VCaP (cell line): Measurements from ENCODE around the gene DOK7.

Experiments used
- H3K27ac ChIP-seq: fragments of 450-650 bp; 2 replicates; pipeline ENCODE4 v1.5.1; 2017
- TF ChIP-seq, protein P1 (sequence below): fragments of 450-650 bp; conservative IDR thresholded peaks from 2 replicates; pipeline ENCODE4 v1.5.1; 2017; ENCODE audit warnings: mild to moderate bottlenecking, moderate library complexity

The DOK7 gene

DNA sequence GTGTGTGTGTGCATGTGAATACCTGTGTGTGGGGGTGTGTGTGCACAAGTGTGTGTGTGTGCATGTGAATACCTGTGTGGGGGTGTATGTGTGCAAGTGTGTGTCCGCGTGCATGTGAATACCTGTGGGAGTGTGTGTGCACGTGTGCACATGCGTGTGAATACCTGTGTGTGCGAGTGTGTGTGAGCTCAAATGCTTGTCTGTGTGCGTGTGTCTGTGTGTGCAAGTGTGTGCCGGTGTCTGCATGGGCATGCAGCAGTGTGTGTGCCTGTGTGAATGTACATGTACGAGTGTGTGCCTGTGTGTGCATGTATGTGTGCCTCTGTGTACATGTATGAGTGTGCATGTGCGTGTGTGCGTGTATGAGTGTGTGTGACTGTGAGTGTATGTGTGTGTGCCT, 5.0 kb downstream of the DOK7 start:
- no peak overlapping the region for H3K27ac ChIP-seq
- TF ChIP-seq, protein P1, sequence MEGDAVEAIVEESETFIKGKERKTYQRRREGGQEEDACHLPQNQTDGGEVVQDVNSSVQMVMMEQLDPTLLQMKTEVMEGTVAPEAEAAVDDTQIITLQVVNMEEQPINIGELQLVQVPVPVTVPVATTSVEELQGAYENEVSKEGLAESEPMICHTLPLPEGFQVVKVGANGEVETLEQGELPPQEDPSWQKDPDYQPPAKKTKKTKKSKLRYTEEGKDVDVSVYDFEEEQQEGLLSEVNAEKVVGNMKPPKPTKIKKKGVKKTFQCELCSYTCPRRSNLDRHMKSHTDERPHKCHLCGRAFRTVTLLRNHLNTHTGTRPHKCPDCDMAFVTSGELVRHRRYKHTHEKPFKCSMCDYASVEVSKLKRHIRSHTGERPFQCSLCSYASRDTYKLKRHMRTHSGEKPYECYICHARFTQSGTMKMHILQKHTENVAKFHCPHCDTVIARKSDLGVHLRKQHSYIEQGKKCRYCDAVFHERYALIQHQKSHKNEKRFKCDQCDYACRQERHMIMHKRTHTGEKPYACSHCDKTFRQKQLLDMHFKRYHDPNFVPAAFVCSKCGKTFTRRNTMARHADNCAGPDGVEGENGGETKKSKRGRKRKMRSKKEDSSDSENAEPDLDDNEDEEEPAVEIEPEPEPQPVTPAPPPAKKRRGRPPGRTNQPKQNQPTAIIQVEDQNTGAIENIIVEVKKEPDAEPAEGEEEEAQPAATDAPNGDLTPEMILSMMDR: no peak

DNA sequence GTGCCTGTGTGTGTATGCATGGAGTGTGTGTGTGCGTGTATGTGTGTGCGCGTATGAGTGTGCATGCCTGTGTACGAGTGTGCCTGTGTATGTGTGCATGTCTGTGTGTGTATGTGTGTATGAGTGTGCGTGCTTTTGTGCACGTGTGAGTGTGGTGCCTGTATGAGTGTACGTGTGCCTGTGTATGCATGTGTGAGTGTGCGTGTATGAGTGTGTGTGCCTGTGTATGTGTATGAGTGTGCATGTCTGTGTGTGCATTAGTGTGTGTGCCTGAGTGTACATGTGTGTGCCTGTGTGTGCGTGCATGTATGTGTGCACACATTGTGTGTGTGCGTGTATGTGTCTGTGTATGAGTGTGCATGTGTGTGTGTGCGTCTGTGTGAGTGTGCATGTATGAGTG, 5.7 kb downstream of the DOK7 start:
- no peak overlapping the region for H3K27ac ChIP-seq
- TF ChIP-seq, protein P1: no peak

DNA sequence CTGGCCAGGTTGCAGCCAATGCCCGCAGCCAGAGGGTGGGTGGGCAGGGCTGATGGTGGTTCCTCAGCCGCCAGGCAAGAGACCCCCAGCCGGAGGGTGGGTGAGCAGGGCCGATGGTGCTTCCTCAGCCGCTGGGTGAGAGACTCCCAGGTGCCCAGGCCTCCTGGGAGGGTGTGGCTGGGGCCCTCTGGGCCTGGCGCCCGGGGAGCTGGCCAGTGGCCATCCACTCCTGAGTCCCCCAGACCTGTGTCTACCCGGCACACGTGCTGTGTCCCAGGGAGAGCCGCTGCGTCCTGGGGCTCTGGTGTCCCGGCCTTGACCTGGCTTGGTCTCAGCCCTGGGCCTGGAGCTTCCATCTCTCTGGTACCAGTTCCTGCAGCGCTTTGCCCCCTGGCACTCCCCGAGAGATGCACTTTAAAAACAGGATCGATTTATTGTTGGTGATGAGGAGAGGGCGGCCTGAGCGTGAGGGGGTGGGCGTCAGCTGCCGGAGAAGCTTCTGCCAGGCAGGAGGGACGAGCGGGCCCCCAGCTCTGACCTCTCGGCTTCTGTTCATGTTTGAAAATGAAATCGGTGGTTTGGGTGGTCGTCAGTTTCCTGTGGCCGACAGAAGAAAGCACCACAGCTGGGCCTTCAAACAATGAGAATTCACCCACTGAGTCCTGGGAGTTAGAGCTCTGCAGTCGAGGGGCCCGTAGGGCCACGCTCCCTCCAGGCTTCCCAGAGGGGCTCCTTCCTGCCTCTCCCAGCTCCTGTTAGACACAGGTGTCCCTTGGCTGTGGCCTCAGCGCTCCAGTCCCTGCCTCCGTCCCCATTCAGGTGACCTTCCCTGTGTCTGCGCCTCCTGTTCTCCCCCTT, 6.5 kb downstream of the DOK7 start:
- TF ChIP-seq, protein P1: no peak
- peak overlapping the region; percentile 26; the same call in 1 of the 2 replicates for H3K27ac ChIP-seq

DNA sequence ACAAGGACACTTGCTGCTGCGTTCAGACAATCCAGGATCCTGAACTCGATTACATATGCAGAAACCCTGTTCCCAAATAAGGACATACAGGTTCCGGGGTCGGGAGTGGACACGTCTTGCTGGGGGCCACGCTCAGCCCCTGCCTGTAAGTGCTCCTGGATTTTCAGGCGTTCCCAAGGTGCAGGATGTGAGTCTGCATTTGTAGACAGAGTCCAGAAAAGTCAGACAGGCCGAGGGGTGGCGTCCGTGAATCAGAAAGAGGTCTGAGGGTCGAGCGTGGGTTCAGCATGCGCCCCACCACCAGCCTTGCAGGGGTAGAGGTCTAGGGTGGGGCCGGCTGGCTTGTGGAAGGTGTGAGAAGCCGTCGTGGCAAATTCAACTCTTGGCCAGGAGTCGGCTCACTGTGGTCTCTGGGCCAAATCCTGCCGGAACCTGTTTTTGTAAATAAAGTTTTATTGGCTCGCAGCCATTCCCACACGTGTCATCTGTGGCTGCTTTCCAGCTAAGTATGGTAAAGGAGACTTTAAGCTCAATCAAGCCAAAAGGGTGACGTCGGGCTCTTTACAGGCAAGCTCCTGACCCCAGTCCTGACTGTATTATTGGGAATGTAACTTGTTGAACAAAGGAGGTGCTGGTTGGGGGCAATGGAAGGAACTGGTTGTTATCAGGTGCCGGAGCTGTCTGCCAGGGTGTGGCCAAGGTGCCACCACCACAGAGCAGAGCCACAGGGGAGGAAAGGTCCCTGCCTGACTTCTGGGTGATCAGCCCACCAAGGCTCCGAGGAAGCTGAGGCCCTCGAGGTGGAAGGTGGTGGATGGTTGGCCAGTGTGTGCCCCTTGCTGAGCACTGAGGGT, 7.4 kb downstream of the DOK7 start:
- TF ChIP-seq, protein P1: no peak
- H3K27ac ChIP-seq: peak overlapping the region; percentile 26; the same call in 1 of the 2 replicates

DNA sequence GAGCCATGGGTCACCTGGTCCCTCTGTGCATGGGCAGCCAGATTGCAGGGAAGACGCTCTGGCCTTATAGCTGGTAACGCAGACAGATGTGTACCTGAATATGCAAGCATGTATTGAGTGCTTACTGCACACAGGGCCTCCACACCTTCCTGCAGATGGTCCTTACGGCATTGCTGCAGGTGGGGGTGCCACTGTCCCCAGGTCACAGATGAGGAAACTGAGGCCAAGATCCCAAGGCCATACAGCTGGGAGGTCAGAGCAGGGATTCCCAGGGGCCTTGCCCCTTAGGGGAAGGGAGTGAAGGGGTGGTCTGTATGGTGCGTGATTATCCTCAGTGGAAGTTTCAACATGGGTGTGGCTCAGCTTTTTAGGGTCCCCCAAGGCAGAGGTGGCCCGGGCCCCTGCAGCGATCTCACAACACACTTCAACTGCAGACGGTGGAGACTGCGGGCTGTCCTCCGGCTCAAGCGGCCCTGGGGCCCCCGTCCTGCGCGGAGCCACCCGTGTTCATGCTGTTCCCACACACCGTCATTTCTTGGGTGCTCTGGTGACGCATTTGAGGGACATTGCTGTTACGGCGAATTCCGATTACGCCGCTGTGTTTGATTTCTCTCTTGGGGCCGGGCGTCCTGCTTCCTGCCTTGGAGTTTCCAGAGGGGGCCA, 8.1 kb downstream of the DOK7 start:
- TF ChIP-seq, protein P1: no peak
- no peak overlapping the region for H3K27ac ChIP-seq

DNA sequence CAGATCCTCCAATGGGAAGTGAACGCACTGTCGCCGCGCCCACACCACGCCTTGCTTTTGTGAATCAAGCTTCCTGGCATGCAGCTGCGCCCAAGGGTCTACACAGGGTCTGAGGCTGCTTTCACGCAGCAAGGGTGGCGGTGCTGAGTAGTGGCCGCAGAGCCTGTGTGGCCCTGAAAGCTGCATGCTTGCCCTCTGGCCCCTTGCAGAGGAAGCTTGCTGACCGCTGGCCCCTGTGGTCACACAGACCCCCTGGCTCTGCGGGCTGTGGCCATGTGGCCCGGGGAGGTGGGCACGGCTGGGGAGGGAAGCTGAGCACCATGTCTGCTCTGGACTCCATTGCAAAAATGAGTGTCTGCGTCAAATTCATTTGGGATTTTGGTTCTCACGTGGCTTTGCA, 8.8 kb downstream of the DOK7 start:
- TF ChIP-seq, protein P1: no peak
- H3K27ac ChIP-seq: no peak overlapping the region
